SU-DHL-6 (cell line): ENCODE results near the gene MAML3.

Source experiments
- H2AFZ ChIP-seq: fragments of 200-600 bp; sonication (generic); 2 replicates; pipeline ENCODE4 v1.6.1; 2014; ENCODE audit warnings: low read depth, mild to moderate bottlenecking, moderate library complexity, mixed read lengths, antibody characterized with exemption, low read length; ENCODE audit not compliant: severe bottlenecking
- H3F3A ChIP-seq: fragments of 200-600 bp; shearing (Covaris generic); 2 replicates; pipeline ENCODE4 v1.6.0; 2016; ENCODE audit warnings: antibody characterized with exemption, mild to moderate bottlenecking; ENCODE audit not compliant: insufficient read depth
- H3K27ac ChIP-seq: fragments of 200-600 bp; sonication (generic); 2 replicates; pipeline ENCODE4 v1.5.1; 2016; ENCODE audit warnings: low read depth, mild to moderate bottlenecking, low read length, moderate library complexity, mixed read lengths
- H3K27me3 ChIP-seq: fragments of 200-600 bp; sonication (generic), shearing (Covaris generic); 2 replicates; pipeline ENCODE4 v1.6.0; 2014; ENCODE audit warnings: mild to moderate bottlenecking, low read length
- H3K36me3 ChIP-seq: fragments of 200-600 bp; sonication (generic); 2 replicates; pipeline ENCODE4 v1.6.1; 2014; ENCODE audit warnings: mild to moderate bottlenecking, low read length, mixed read lengths
- H3K4me2 ChIP-seq: fragments of 300-600, 200-600 bp; shearing (Covaris generic), sonication (generic); 2 replicates; pipeline ENCODE4 v1.6.0; 2014; ENCODE audit warnings: low read length, low read depth, mild to moderate bottlenecking; ENCODE audit not compliant: poor library complexity, severe bottlenecking
- H3K4me3 ChIP-seq: fragments of 200-600 bp; sonication (generic); 2 replicates; pipeline ENCODE4 v1.5.1; 2014; ENCODE audit warnings: antibody characterized with exemption, low read length, mild to moderate bottlenecking, mixed read lengths; ENCODE audit not compliant: insufficient read depth, poor library complexity, severe bottlenecking
- H3K79me2 ChIP-seq: fragments of 200-600 bp; sonication (generic); 2 replicates; pipeline ENCODE4 v1.6.1; 2014; ENCODE audit warnings: mild to moderate bottlenecking, low read length, moderate library complexity; ENCODE audit not compliant: insufficient read depth
- H3K9ac ChIP-seq: fragments of 200-600 bp; sonication (generic); 2 replicates; pipeline ENCODE4 v1.7.0; 2014; ENCODE audit warnings: mild to moderate bottlenecking, low read length
- H3K9me2 ChIP-seq: fragments of 200-600 bp; sonication (generic); replicated peaks from 2 replicates; pipeline ENCODE4 v1.6.1; 2014; ENCODE audit warnings: low read length; ENCODE audit not compliant: insufficient read depth
- H3K9me3 ChIP-seq: fragments of 200-600 bp; sonication (generic); 2 replicates; pipeline ENCODE4 v1.6.1; 2014; ENCODE audit warnings: low read length, mixed read lengths; ENCODE audit not compliant: insufficient read depth
- H4K20me1 ChIP-seq: fragments of 200-600 bp; sonication (generic); 2 replicates; pipeline ENCODE4 v1.6.1; 2014; ENCODE audit warnings: low read depth, mild to moderate bottlenecking, antibody characterized with exemption, low read length, moderate library complexity, mixed read lengths
- EZH2phosphoT487 ChIP-seq: fragments of 200-600 bp; sonication (generic), shearing (Covaris generic); conservative IDR thresholded peaks from 2 replicates; pipeline ENCODE4 v1.6.1; 2018; ENCODE audit warnings: mild to moderate bottlenecking, antibody characterized with exemption, low read length, moderate library complexity, mixed read lengths
- TF ChIP-seq, protein P1 (sequence below): fragments of 200-600 bp; sonication (generic); IDR thresholded peaks from one replicate; pipeline ENCODE4 v1.5.1; 2017; ENCODE audit warnings: antibody characterized with exemption, mild to moderate bottlenecking, low read length, moderate library complexity; ENCODE audit not compliant: insufficient read depth, poor library complexity, severe bottlenecking

The MAML3 gene

DNA sequence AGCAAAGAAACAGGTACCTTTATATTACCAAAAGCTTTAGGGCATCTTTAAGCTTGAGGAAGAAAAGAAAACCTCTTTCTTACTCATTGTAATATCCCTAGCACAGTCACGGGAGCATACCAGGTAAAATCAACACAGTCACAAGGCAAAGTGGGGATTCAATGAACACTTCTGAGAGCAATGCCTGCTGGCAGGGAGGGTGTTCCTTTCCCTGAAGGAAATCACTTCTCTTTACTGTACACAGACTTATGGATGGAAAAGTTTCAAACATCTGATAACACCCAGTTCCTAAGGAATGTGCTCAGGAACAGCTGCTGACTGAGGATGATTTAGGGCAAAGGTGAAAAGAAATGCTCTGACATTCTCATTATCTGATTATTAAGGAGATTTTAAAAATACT, 94.8 kb downstream of the MAML3 start:
- H3K27me3 ChIP-seq: no peaks in the 10 kb centered on the region
- no peak overlapping the region for H2AFZ ChIP-seq
- H3K9ac ChIP-seq: no peak overlapping the region
- H3K9me3 ChIP-seq: no peaks in the 10 kb centered on the region
- no peaks in the 10 kb centered on the region for H3K36me3 ChIP-seq
- no peak for TF ChIP-seq EZH2phosphoT487
- TF ChIP-seq, protein P1, sequence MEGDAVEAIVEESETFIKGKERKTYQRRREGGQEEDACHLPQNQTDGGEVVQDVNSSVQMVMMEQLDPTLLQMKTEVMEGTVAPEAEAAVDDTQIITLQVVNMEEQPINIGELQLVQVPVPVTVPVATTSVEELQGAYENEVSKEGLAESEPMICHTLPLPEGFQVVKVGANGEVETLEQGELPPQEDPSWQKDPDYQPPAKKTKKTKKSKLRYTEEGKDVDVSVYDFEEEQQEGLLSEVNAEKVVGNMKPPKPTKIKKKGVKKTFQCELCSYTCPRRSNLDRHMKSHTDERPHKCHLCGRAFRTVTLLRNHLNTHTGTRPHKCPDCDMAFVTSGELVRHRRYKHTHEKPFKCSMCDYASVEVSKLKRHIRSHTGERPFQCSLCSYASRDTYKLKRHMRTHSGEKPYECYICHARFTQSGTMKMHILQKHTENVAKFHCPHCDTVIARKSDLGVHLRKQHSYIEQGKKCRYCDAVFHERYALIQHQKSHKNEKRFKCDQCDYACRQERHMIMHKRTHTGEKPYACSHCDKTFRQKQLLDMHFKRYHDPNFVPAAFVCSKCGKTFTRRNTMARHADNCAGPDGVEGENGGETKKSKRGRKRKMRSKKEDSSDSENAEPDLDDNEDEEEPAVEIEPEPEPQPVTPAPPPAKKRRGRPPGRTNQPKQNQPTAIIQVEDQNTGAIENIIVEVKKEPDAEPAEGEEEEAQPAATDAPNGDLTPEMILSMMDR: no peak
- H4K20me1 ChIP-seq: no peaks in the 10 kb centered on the region
- no peak overlapping the region for H3K4me3 ChIP-seq
- no peaks in the 10 kb centered on the region for H3F3A ChIP-seq
- no peak overlapping the region for H3K27ac ChIP-seq
- no peaks in the 10 kb centered on the region for H3K79me2 ChIP-seq
- no peaks in the 10 kb centered on the region for H3K9me2 ChIP-seq
- no peak overlapping the region for H3K4me2 ChIP-seq

- no peak overlapping the region for H2AFZ ChIP-seq
- no peaks in the 10 kb centered on the region for H3K9me3 ChIP-seq
- no peaks in the 10 kb centered on the region for H3K36me3 ChIP-seq
- H3K4me2 ChIP-seq: no peak overlapping the region
- H3K79me2 ChIP-seq: no peaks in the 10 kb centered on the region
- H3K27me3 ChIP-seq: no peaks in the 10 kb centered on the region
- H3F3A ChIP-seq: no peaks in the 10 kb centered on the region
- H3K27ac ChIP-seq: no peak overlapping the region
- TF ChIP-seq EZH2phosphoT487: no peak
- TF ChIP-seq, protein P1: no peak
- no peak overlapping the region for H3K9ac ChIP-seq
- no peaks in the 10 kb centered on the region for H4K20me1 ChIP-seq
- no peak overlapping the region for H3K4me3 ChIP-seq
- no peaks in the 10 kb centered on the region for H3K9me2 ChIP-seq
Observed at GRCh38 chr4:140057701-140058100, 96.3 kb downstream of the MAML3 start.

DNA sequence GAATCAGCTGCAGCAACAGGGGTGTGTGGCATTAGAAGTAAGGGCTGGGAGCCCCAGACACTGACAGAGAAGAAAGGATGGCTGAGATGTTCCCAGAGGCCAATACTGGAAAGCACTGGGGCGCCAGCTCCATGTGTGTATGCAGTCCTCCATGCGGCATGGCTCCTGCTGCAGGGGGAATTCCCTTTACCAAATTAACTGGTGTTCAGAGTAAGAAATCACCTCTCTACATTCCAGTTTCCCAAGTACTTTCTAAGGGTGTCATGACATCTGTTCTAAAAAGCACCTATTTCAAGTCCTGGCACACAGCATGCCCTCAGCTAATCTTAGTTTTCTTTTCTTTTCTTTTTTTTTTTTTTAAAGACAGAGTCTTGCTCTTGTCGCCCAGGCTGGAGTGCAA, 98.0 kb downstream of the MAML3 start:
- Histone ChIP-seq H3F3A (no peaks in the 10 kb centered on the region), H3K9me3 (no peaks in the 10 kb centered on the region), H3K27me3 (no peaks in the 10 kb centered on the region), H4K20me1 (no peaks in the 10 kb centered on the region), H3K4me2 (no peak overlapping the region), H3K36me3 (no peaks in the 10 kb centered on the region), H3K9ac (no peak overlapping the region), H3K9me2 (no peaks in the 10 kb centered on the region), H2AFZ (no peak overlapping the region), H3K79me2 (no peaks in the 10 kb centered on the region), H3K27ac (no peak overlapping the region), H3K4me3 (no peak overlapping the region)
- TF ChIP-seq EZH2phosphoT487: no peak
- TF ChIP-seq, protein P1: no peak
